Mucosa of stomach (tissue), 1 donor: ENCODE data around the gene GAPT.

Source experiments
- H3K27me3 ChIP-seq: one replicate; pipeline ENCODE4 v1.7.0; 2013; ENCODE audit warnings: mild to moderate bottlenecking, low read length; ENCODE audit not compliant: control insufficient read depth, insufficient read depth
- H3K36me3 ChIP-seq: one replicate; pipeline ENCODE4 v1.7.0; 2013; ENCODE audit warnings: low read length; ENCODE audit not compliant: control insufficient read depth, insufficient read depth
- H3K4me1 ChIP-seq: one replicate; pipeline ENCODE4 v1.7.0; 2013; ENCODE audit warnings: mild to moderate bottlenecking, low read length; ENCODE audit not compliant: control insufficient read depth, insufficient read depth
- H3K4me3 ChIP-seq: one replicate; pipeline ENCODE4 v1.7.0; 2013; ENCODE audit warnings: low read length
- H3K9ac ChIP-seq: one replicate; pipeline ENCODE4 v1.7.0; 2013; ENCODE audit warnings: mild to moderate bottlenecking, low read length, moderate library complexity
- H3K9me3 ChIP-seq: one replicate; pipeline ENCODE4 v1.7.0; 2013; ENCODE audit warnings: mild to moderate bottlenecking, low read length, moderate library complexity; ENCODE audit not compliant: control insufficient read depth
- donor health status: Pancreatic carcinoma.

GAPT gene

GRCh38 chr5:58455480-58455879, 35.8 kb upstream of the GAPT start:
- no peak overlapping the region for H3K4me3 ChIP-seq
- H3K4me1 ChIP-seq = no peaks in the 10 kb centered on the region
- H3K27me3 ChIP-seq = no peaks in the 10 kb centered on the region
- no peak overlapping the region for H3K9ac ChIP-seq
- no peaks in the 10 kb centered on the region for H3K9me3 ChIP-seq
- H3K36me3 ChIP-seq = no peaks in the 10 kb centered on the region

GRCh38 chr5:58456026-58456425, 35.2 kb upstream of the GAPT start:
- H3K4me1 ChIP-seq = no peaks in the 10 kb centered on the region
- H3K27me3 ChIP-seq = no peaks in the 10 kb centered on the region
- no peak overlapping the region for H3K4me3 ChIP-seq
- H3K9me3 ChIP-seq = no peaks in the 10 kb centered on the region
- H3K9ac ChIP-seq = no peak overlapping the region
- no peaks in the 10 kb centered on the region for H3K36me3 ChIP-seq

- Histone ChIP-seq H3K9ac (no peak overlapping the region), H3K4me3 (no peak overlapping the region), H3K27me3 (no peaks in the 10 kb centered on the region), H3K9me3 (no peaks in the 10 kb centered on the region), H3K36me3 (no peaks in the 10 kb centered on the region), H3K4me1 (no peaks in the 10 kb centered on the region)
Observed at GRCh38 chr5:58456486-58456885, 34.7 kb upstream of the GAPT start.

- Histone ChIP-seq H3K4me1 (no peaks in the 10 kb centered on the region), H3K27me3 (no peaks in the 10 kb centered on the region), H3K36me3 (no peaks in the 10 kb centered on the region), H3K9ac (no peak overlapping the region), H3K4me3 (no peak overlapping the region), H3K9me3 (no peaks in the 10 kb centered on the region)
Observed at GRCh38 chr5:58457050-58457449, 34.2 kb upstream of the GAPT start.

- no peaks in the 10 kb centered on the region for H3K36me3 ChIP-seq
- H3K9me3 ChIP-seq = no peaks in the 10 kb centered on the region
- peak overlapping the region; percentile 79 for H3K9ac ChIP-seq
- peak overlapping the region; percentile 61 for H3K4me3 ChIP-seq
- H3K4me1 ChIP-seq = no peaks in the 10 kb centered on the region
- no peaks in the 10 kb centered on the region for H3K27me3 ChIP-seq
Observed at GRCh38 chr5:58458141-58458742, 33.0 kb upstream of the GAPT start.

- peak overlapping the region; percentile 61 for H3K4me3 ChIP-seq
- H3K9ac ChIP-seq = peak overlapping the region; percentile 79
- H3K27me3 ChIP-seq = no peaks in the 10 kb centered on the region
- no peaks in the 10 kb centered on the region for H3K9me3 ChIP-seq
- no peaks in the 10 kb centered on the region for H3K36me3 ChIP-seq
- H3K4me1 ChIP-seq = no peaks in the 10 kb centered on the region
Observed at GRCh38 chr5:58458743-58459145, 32.5 kb upstream of the GAPT start.

- no peaks in the 10 kb centered on the region for H3K4me1 ChIP-seq
- H3K9ac ChIP-seq = peak overlapping the region; percentile 79
- no peaks in the 10 kb centered on the region for H3K27me3 ChIP-seq
- H3K36me3 ChIP-seq = no peaks in the 10 kb centered on the region
- H3K9me3 ChIP-seq = no peaks in the 10 kb centered on the region
- peak overlapping the region; percentile 61 for H3K4me3 ChIP-seq
Observed at GRCh38 chr5:58459146-58460001, 31.9 kb upstream of the GAPT start.

- peak within 1 kb of the TSS; percentile 61 for H3K4me3 ChIP-seq
- no peaks in the 10 kb centered on the region for H3K27me3 ChIP-seq
- no peaks in the 10 kb centered on the region for H3K4me1 ChIP-seq
- H3K9me3 ChIP-seq = no peaks in the 10 kb centered on the region
- no peaks in the 10 kb centered on the region for H3K36me3 ChIP-seq
- H3K9ac ChIP-seq = peak within 1 kb of the TSS; percentile 79
Observed at GRCh38 chr5:58460002-58460731, 31.1 kb upstream of the GAPT start, which contains the start of gene PLK2. Gene PLK2, minus strand, starts transcription at chr5:58460086. Its CDS starts 127 bp downstream, at chr5:58459959.

- Histone ChIP-seq H3K9ac (peak overlapping the region; percentile 79), H3K4me3 (peak overlapping the region; percentile 34), H3K4me1 (no peaks in the 10 kb centered on the region), H3K27me3 (no peaks in the 10 kb centered on the region), H3K9me3 (no peaks in the 10 kb centered on the region), H3K36me3 (no peaks in the 10 kb centered on the region)
Observed at GRCh38 chr5:58460732-58461286, 30.4 kb upstream of the GAPT start.

GRCh38 chr5:58462154-58462553, 29.1 kb upstream of the GAPT start:
- no peaks in the 10 kb centered on the region for H3K27me3 ChIP-seq
- no peaks in the 10 kb centered on the region for H3K9me3 ChIP-seq
- no peaks in the 10 kb centered on the region for H3K4me1 ChIP-seq
- no peak overlapping the region for H3K9ac ChIP-seq
- H3K36me3 ChIP-seq = no peaks in the 10 kb centered on the region
- no peak overlapping the region for H3K4me3 ChIP-seq

- Histone ChIP-seq H3K9ac (no peak overlapping the region), H3K27me3 (no peaks in the 10 kb centered on the region), H3K4me3 (no peak overlapping the region), H3K36me3 (no peaks in the 10 kb centered on the region), H3K9me3 (no peaks in the 10 kb centered on the region), H3K4me1 (no peaks in the 10 kb centered on the region)
Observed at GRCh38 chr5:58462623-58463230, 28.5 kb upstream of the GAPT start.
